ENCODE data around the gene CLEC11A. TPM values are rescaled to one million over a fixed set of nuclear protein-coding genes. Genes with fewer than 3 reads are reported as not detected.
"Not testable (repeated sequence)": the region's sequence is repeated elsewhere in the genome, so short reads cannot be mapped to it uniquely, and the experiment has no call there.

The CLEC11A gene
- total RNA-seq, 1 donor from 2014 or later: 37.3 TPM

DNA sequence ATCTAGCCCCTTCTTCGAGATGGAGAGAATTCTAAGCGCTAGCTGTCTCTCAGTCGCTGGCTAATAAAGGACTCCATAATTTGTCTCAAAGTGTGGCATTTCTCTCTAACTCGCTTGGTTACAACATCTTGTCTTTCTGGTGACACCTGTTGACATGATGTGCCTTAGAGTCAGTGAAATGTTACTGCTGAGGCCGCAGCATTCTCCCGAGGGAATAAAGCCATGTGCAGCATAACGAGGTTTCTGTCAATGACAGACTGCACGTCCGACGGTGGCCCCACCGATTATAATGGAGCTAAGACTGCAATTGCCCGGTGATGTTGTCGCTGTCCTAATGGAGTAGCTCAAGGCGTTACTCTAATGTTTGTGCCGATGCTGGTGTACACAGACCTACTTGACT lies 26.8 kb downstream of the CLEC11A start:
- Mint-ChIP-seq H3K4me3 (ENCODE audit: unreplicated experiment) (no peak overlapping the region), H3K9me3 (ENCODE audit: unreplicated experiment) (peaks cover 26% of the 10 kb centered on the region), H3K4me1 (ENCODE audit: unreplicated experiment) (no peaks in the 10 kb centered on the region), H3K27me3 (ENCODE audit: unreplicated experiment) (peaks cover 4% of the 10 kb centered on the region), H3K27ac (ENCODE audit: unreplicated experiment) (no peak overlapping the region), H3K36me3 (ENCODE audit: low read depth, unreplicated experiment) (peaks cover 8% of the 10 kb centered on the region)
- no peak for DNase-seq (ENCODE audit: low spot score)
- TF ChIP-seq, protein P1, sequence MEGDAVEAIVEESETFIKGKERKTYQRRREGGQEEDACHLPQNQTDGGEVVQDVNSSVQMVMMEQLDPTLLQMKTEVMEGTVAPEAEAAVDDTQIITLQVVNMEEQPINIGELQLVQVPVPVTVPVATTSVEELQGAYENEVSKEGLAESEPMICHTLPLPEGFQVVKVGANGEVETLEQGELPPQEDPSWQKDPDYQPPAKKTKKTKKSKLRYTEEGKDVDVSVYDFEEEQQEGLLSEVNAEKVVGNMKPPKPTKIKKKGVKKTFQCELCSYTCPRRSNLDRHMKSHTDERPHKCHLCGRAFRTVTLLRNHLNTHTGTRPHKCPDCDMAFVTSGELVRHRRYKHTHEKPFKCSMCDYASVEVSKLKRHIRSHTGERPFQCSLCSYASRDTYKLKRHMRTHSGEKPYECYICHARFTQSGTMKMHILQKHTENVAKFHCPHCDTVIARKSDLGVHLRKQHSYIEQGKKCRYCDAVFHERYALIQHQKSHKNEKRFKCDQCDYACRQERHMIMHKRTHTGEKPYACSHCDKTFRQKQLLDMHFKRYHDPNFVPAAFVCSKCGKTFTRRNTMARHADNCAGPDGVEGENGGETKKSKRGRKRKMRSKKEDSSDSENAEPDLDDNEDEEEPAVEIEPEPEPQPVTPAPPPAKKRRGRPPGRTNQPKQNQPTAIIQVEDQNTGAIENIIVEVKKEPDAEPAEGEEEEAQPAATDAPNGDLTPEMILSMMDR (IDR thresholded peaks at IDR 0.05; ENCODE audit: unreplicated experiment): no peak

DNA sequence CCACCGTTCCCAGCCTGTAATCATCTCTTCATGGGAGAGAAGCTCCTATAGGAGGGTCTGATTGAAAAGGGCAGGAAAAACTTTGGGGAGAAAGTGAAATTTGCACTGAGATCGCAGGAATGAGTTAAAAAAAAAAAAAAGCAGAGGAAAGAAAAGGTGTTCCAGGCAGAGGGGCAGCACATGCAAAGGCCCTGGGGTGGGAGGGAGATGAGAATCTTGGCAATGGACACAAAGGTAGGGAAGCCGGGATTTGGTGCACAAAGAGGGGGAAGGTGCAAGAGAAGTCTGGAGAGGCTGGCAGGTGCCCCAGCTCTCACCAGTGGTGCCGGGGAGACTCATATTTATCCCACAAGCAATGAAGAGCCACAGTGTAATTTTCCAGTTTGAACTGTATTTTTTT lies 30.7 kb downstream of the CLEC11A start:
- H3K4me1 Mint-ChIP-seq (ENCODE audit: unreplicated experiment): no peaks in the 10 kb centered on the region

DNA sequence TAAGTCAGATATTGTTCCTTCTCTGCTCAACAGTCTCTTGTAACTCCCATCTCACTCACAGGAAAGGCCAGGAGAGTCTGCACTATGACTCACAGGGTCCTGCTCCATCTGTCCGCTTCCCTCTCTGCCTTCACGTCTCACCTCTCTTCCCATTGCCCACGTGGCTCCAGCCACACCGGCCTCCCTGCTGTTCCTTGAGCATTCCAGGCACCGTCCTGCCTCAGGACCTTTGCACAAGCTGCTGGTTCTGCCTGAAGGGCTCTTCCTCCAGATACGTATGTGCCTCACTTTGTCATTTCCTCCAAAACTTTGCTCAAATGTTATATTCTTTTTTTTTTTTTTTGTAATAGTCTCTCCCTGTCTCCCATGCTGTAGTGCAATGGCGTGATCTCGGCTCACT lies 33.1 kb downstream of the CLEC11A start:
- H3K36me3 Mint-ChIP-seq (ENCODE audit: low read depth, unreplicated experiment): peaks cover 14% of the 10 kb centered on the region
- DNase-seq (ENCODE audit: low spot score); H3K27me3 Mint-ChIP-seq (ENCODE audit: unreplicated experiment); H3K27ac Mint-ChIP-seq (ENCODE audit: unreplicated experiment); H3K4me1 Mint-ChIP-seq (ENCODE audit: unreplicated experiment); H3K4me3 Mint-ChIP-seq (ENCODE audit: unreplicated experiment): not testable (repeated sequence)
- peaks cover 37% of the 10 kb centered on the region for H3K9me3 Mint-ChIP-seq (ENCODE audit: unreplicated experiment)

More for the DNA sequence above, 30.7 kb downstream of the CLEC11A start:
- Mint-ChIP-seq H3K9me3 (ENCODE audit: unreplicated experiment) (peaks cover 29% of the 10 kb centered on the region), H3K4me3 (ENCODE audit: unreplicated experiment) (no peak overlapping the region), H3K36me3 (ENCODE audit: low read depth, unreplicated experiment) (peaks cover 15% of the 10 kb centered on the region), H3K27ac (ENCODE audit: unreplicated experiment) (no peak overlapping the region), H3K27me3 (ENCODE audit: unreplicated experiment) (peaks cover 6% of the 10 kb centered on the region)
- TF ChIP-seq, protein P1 (IDR thresholded peaks at IDR 0.05; ENCODE audit: unreplicated experiment): no peak
- no peak for DNase-seq (ENCODE audit: low spot score)

DNA sequence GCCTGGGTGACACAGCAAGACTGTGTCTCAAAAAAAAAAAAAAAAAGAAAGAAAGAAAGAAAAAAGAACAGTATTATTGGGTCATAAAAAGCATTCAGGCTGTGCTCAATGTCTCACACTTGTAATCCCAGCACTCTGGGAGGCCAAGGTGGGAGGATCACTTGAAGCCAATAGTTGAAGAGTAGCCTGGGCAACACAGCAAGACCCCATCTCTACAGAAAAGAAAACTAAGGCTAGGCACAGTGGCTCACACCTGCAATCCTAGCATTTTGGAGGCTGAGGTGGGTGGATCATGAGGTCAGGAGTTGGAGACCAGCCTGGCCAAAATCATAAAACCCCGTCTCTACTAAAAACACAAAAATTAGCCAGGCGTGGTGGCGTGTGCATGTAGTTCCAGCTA lies 34.5 kb downstream of the CLEC11A start:
- not testable (repeated sequence) for H3K4me1 Mint-ChIP-seq (ENCODE audit: unreplicated experiment); H3K4me3 Mint-ChIP-seq (ENCODE audit: unreplicated experiment); H3K27ac Mint-ChIP-seq (ENCODE audit: unreplicated experiment); DNase-seq (ENCODE audit: low spot score); H3K27me3 Mint-ChIP-seq (ENCODE audit: unreplicated experiment)
- peaks cover 14% of the 10 kb centered on the region for H3K36me3 Mint-ChIP-seq (ENCODE audit: low read depth, unreplicated experiment)
- H3K9me3 Mint-ChIP-seq (ENCODE audit: unreplicated experiment): peaks cover 34% of the 10 kb centered on the region

DNA sequence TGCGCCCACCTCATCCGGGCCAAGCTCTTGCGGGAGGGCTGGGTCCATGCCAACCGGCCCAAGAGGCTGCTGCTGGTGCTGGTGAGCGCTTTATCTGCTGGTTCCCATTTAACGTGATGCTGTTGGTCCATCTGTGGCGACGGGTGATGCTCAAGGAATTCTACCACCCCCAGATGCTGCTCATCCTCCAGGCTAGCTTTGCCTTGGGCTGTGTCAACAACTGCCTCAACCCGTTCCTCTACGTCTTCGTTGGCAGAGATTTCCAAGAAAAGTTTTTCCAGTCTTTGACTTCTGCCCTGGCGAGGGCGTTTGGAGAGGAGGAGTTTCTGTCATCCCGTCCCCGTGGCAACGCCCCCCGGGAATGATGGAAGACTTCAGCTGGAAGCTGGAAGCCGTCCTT lies 35.9 kb downstream of the CLEC11A start:
- DNase-seq (ENCODE audit: low spot score); H3K4me1 Mint-ChIP-seq (ENCODE audit: unreplicated experiment); H3K27ac Mint-ChIP-seq (ENCODE audit: unreplicated experiment); H3K4me3 Mint-ChIP-seq (ENCODE audit: unreplicated experiment); H3K27me3 Mint-ChIP-seq (ENCODE audit: unreplicated experiment): not testable (repeated sequence)
- Mint-ChIP-seq H3K36me3 (ENCODE audit: low read depth, unreplicated experiment) (peaks cover 14% of the 10 kb centered on the region), H3K9me3 (ENCODE audit: unreplicated experiment) (peaks cover 30% of the 10 kb centered on the region)

DNA sequence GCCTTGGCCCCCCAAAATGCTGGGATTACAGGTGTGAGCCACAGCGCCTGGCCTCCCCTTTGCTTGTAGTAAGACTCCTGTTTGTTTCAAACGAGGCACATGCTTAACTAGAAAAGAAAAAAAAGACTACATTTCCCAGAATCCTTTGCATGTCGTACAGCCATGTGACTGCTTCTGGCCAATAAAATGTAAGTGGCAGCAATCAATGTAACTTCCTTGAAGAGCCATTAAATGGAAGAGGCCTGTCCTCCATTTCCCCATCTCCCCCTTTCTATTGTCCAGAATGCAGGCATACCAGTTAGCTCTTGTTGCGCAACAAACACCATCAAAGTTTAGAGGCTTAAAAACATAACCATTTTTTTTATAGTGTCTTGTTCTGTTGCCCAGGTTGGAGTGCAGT lies 36.7 kb downstream of the CLEC11A start:
- no peak overlapping the region for H3K27ac Mint-ChIP-seq (ENCODE audit: unreplicated experiment)
- H3K36me3 Mint-ChIP-seq (ENCODE audit: low read depth, unreplicated experiment): peaks cover 13% of the 10 kb centered on the region
- no peaks in the 10 kb centered on the region for H3K4me1 Mint-ChIP-seq (ENCODE audit: unreplicated experiment)
- peaks cover 6% of the 10 kb centered on the region for H3K27me3 Mint-ChIP-seq (ENCODE audit: unreplicated experiment)
- no peak for DNase-seq (ENCODE audit: low spot score)
- no peak overlapping the region for H3K4me3 Mint-ChIP-seq (ENCODE audit: unreplicated experiment)
- TF ChIP-seq, protein P1 (IDR thresholded peaks at IDR 0.05; ENCODE audit: unreplicated experiment): no peak
- peaks cover 30% of the 10 kb centered on the region for H3K9me3 Mint-ChIP-seq (ENCODE audit: unreplicated experiment)

DNA sequence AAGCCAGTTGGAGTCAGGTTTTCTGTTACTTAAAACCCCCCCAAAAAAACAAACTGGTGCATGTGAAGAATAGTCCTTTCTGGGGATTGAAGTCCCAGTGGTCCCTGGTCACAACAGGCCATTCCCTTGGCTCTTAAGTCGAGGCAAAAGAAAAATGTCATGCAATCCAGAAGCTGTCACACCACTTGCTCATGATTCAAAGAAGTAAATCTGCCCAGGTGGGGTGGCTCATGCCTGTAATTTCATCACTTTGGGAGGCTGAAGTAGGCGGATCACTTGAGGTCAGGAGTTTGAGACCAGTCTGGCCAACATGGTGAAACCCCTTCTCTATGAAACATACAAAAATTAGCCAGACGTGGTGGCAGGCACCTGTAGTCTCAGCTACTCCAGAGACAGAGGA lies 38.3 kb downstream of the CLEC11A start:
- peaks cover 12% of the 10 kb centered on the region for H3K36me3 Mint-ChIP-seq (ENCODE audit: low read depth, unreplicated experiment)
- not testable (repeated sequence) for H3K27ac Mint-ChIP-seq (ENCODE audit: unreplicated experiment); H3K27me3 Mint-ChIP-seq (ENCODE audit: unreplicated experiment); H3K4me1 Mint-ChIP-seq (ENCODE audit: unreplicated experiment); H3K4me3 Mint-ChIP-seq (ENCODE audit: unreplicated experiment); DNase-seq (ENCODE audit: low spot score)
- peaks cover 29% of the 10 kb centered on the region for H3K9me3 Mint-ChIP-seq (ENCODE audit: unreplicated experiment)

DNA sequence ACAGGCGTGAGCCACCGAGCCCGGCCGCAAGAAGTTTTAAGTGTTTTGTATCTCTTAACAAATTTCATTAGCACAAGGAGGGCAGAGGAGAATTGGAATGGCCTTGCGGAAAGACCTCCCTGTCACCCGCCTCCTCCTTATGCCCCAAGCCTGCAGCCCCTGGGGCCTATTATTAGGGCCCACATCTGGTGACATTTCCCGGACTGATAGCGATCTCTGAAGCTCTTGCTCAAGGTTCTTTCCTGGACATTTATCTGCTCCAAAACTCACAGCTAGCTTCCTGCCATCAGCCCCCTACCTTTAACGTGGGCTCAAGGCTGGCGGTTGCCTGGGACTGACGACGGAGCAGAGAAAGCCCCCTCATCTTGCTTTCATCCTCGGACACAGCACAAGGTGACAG lies 40.4 kb downstream of the CLEC11A start:
- not testable (repeated sequence) for H3K27ac Mint-ChIP-seq (ENCODE audit: unreplicated experiment); H3K36me3 Mint-ChIP-seq (ENCODE audit: low read depth, unreplicated experiment); H3K4me1 Mint-ChIP-seq (ENCODE audit: unreplicated experiment); H3K27me3 Mint-ChIP-seq (ENCODE audit: unreplicated experiment); H3K4me3 Mint-ChIP-seq (ENCODE audit: unreplicated experiment); DNase-seq (ENCODE audit: low spot score)
- H3K9me3 Mint-ChIP-seq (ENCODE audit: unreplicated experiment): peaks cover 30% of the 10 kb centered on the region

Data from endothelial cell (in vitro differentiated cells).